NCI-H82 treated with DMSO at 0.1 percent for 48 hours (cell line): ENCODE measurements around the gene MFSD1.

Source experiments
- DNase-seq: peaks from one replicate; lab custom pipeline; 2025; ENCODE audit not compliant: unreplicated experiment; lab: John Stamatoyannopoulos, UW

Gene MFSD1

GRCh38 chr3:158864492-158864891 lies 62.6 kb downstream of the MFSD1 start:
- no peak for DNase-seq

GRCh38 chr3:158875700-158876099 lies 73.8 kb downstream of the MFSD1 start:
- DNase-seq = no peak
